HL-60 (cell line): ENCODE data around the gene UGT2A3.

Experiments
- CTCF ChIP-seq: IDR thresholded peaks from one replicate; pipeline ENCODE4 v1.5.1; 2011; ENCODE audit warnings: low read length, control low read depth, inconsistent platforms; ENCODE audit not compliant: insufficient read depth
- POLR2AphosphoS5 ChIP-seq: IDR thresholded peaks from 2 replicates; pipeline ENCODE4 v1.6.1; 2012; ENCODE audit warnings: low read depth

- TF ChIP-seq CTCF (no peak), POLR2AphosphoS5 (no peak)
Observed at GRCh38 chr4:68995292-68995691, 43.7 kb upstream of the UGT2A3 start.
